Ishikawa (cell line): Measurements from ENCODE around the gene MPV17L2.
A peak's percentile ranks its signal among the peaks of the same experiment; 100 is the strongest.

Source experiments
- CEBPB ChIP-seq: IDR thresholded peaks from 2 replicates; pipeline ENCODE4 v1.6.1; 2012
- CREB1 ChIP-seq: IDR thresholded peaks from 2 replicates; pipeline ENCODE4 v1.6.1; 2012; ENCODE audit warnings: low read depth
- EGR1 ChIP-seq: IDR thresholded peaks from 2 replicates; pipeline ENCODE4 v1.6.1; 2012
- EP300 ChIP-seq: IDR thresholded peaks from 2 replicates; pipeline ENCODE4 v1.6.1; 2012; ENCODE audit warnings: borderline replicate concordance
- FOXM1 ChIP-seq: IDR thresholded peaks from 2 replicates; pipeline ENCODE4 v1.6.1; 2012; ENCODE audit warnings: low read depth, borderline replicate concordance
- NFIC ChIP-seq: IDR thresholded peaks from 2 replicates; pipeline ENCODE4 v1.6.1; 2012
- RAD21 ChIP-seq: IDR thresholded peaks from 2 replicates; pipeline ENCODE4 v1.6.1; 2012; ENCODE audit warnings: low read depth
- TAF1 ChIP-seq: IDR thresholded peaks from 2 replicates; pipeline ENCODE4 v1.6.1; 2012; ENCODE audit warnings: low read depth, mild to moderate bottlenecking
- TCF12 ChIP-seq: IDR thresholded peaks from 2 replicates; pipeline ENCODE4 v1.6.1; 2012; ENCODE audit warnings: low read depth
- TEAD4 ChIP-seq: IDR thresholded peaks from 2 replicates; pipeline ENCODE4 v1.6.1; 2012
- YY1 ChIP-seq: IDR thresholded peaks from 2 replicates; pipeline ENCODE4 v1.6.1; 2012; ENCODE audit warnings: low read depth
- ZBTB7A ChIP-seq: IDR thresholded peaks from 2 replicates; pipeline ENCODE4 v1.6.1; 2012; ENCODE audit warnings: low read depth
- TF ChIP-seq, protein P1 (sequence below): IDR thresholded peaks from 2 replicates; pipeline ENCODE4 v1.6.1; 2012
- TF ChIP-seq, protein P2 (sequence below): IDR thresholded peaks from 2 replicates; pipeline ENCODE4 v1.6.1; 2012
- TF ChIP-seq, protein P3 (sequence below): IDR thresholded peaks from 2 replicates; pipeline ENCODE4 v1.6.1; 2012; ENCODE audit warnings: low read depth, mild to moderate bottlenecking

Gene MPV17L2

DNA sequence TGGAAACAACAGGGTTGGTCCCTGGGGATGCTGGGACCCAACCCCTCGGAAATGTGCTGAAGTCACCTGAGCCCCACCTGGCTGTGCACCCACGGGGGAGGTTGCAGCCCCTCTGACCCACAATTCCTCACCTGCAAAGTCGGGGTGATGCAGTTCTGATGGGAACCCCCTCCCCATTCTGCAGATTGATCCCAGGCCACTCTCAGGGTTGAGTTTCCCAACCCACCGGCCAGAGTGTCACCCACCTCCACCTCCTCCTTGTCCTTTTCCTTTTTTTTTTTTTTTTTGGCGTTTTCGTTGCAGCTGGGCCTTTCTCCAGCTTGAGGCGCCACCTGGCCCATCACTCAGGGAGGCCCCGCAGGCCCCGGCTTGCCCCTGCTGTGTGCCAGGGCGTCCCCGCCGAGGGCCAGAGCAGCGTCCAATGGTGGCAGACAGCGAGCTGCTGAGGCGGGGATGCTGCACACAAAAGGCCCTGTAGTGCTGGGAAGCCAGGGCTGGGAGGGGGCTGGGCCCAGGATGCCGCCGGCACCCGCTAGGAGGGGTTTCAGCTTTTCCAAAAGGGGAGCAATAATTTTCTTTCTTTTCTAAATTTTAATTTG, 35.5 kb upstream of the MPV17L2 start:
- TF ChIP-seq, protein P1, sequence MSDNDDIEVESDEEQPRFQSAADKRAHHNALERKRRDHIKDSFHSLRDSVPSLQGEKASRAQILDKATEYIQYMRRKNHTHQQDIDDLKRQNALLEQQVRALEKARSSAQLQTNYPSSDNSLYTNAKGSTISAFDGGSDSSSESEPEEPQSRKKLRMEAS = no peak; the same call in 1 of the 2 replicates
- TF ChIP-seq TAF1 (0 out of 2 replicates have a peak, but pooled peaks have one; percentile 15), ZBTB7A (no peak; the same call in none of the 2 replicates), NFIC (peak; percentile 50; the same call in 1 of the 2 replicates), TCF12 (peak; percentile 53; the same call in 1 of the 2 replicates), RAD21 (no peak), FOXM1 (no peak), CEBPB (no peak), TEAD4 (no peak), YY1 (0 out of 2 replicates have a peak, but pooled peaks have one; percentile 25), CREB1 (0 out of 2 replicates have a peak, but pooled peaks have one; percentile 5), EP300 (no peak)
- TF ChIP-seq, protein P2, sequence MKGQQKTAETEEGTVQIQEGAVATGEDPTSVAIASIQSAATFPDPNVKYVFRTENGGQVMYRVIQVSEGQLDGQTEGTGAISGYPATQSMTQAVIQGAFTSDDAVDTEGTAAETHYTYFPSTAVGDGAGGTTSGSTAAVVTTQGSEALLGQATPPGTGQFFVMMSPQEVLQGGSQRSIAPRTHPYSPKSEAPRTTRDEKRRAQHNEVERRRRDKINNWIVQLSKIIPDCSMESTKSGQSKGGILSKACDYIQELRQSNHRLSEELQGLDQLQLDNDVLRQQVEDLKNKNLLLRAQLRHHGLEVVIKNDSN = no peak
- TF ChIP-seq, protein P3, sequence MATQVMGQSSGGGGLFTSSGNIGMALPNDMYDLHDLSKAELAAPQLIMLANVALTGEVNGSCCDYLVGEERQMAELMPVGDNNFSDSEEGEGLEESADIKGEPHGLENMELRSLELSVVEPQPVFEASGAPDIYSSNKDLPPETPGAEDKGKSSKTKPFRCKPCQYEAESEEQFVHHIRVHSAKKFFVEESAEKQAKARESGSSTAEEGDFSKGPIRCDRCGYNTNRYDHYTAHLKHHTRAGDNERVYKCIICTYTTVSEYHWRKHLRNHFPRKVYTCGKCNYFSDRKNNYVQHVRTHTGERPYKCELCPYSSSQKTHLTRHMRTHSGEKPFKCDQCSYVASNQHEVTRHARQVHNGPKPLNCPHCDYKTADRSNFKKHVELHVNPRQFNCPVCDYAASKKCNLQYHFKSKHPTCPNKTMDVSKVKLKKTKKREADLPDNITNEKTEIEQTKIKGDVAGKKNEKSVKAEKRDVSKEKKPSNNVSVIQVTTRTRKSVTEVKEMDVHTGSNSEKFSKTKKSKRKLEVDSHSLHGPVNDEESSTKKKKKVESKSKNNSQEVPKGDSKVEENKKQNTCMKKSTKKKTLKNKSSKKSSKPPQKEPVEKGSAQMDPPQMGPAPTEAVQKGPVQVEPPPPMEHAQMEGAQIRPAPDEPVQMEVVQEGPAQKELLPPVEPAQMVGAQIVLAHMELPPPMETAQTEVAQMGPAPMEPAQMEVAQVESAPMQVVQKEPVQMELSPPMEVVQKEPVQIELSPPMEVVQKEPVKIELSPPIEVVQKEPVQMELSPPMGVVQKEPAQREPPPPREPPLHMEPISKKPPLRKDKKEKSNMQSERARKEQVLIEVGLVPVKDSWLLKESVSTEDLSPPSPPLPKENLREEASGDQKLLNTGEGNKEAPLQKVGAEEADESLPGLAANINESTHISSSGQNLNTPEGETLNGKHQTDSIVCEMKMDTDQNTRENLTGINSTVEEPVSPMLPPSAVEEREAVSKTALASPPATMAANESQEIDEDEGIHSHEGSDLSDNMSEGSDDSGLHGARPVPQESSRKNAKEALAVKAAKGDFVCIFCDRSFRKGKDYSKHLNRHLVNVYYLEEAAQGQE = no peak

DNA sequence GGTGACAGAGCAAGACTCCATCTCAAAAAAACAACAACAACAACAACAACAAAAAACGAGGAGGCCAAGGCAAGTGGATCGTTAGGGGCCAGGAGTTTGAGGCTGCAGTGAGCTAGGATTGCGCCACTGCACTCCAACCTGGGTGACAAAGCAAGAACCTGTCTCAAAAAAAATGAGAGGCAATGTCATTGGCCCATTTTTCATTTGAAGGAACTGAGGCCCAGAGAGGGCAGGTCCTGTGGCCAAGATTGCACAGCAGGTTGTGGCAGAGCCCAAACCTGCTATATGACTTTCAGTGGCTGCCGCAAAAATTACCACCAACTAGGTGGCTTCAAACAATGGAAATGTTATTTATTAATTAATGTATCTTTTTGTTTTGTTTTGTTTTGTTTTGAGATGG, 34.6 kb upstream of the MPV17L2 start:
- TF ChIP-seq EP300 (no peak), TEAD4 (no peak)

DNA sequence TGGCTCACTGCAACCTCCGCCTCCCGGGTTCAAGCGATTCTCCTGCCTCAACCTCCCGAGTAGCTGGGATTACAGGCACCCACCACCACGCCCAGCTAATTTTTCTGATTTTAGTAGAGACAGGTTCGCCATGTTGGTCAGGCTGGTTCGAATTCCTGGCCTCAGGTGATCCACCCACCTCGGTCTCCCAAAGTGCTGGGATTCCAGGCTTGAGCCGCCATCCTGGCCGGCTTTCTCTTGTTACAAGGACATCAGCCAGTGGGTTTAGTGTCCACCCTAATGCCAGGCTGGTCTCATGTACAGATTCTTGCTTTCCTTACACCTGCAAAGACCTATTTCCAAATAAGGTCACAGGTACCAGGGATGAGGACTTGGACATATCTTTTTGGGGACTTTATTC, 33.2 kb upstream of the MPV17L2 start:
- TF ChIP-seq TCF12 (no peak), NFIC (no peak), ZBTB7A (no peak), EGR1 (no peak), EP300 (no peak), TEAD4 (no peak), RAD21 (no peak), TAF1 (no peak), YY1 (no peak), FOXM1 (no peak), CEBPB (no peak), CREB1 (no peak)
- TF ChIP-seq, protein P3 = no peak
- TF ChIP-seq, protein P2 = no peak

DNA sequence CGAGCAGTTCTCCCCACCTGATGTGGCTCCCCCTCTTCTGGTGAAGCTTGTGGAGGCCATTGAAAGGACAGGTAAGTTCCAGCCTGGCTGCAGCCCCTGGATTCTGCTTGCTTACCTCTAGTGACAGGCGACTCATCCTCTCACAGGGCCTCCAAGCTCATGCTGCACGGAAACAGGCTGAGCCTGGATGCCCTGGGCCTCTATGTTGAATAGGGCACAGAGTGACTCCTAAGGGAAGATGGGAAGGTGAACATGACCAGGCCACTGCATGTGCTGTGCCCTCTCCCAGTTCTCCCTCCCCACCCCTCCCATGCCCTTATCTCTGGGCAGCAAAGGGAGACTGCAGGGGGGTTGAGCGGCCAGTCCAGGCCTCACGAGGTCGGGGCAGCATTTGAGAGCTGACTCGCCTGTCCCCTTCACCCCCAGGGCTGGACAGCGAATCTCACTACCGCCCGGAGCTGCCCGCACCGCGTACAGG, 32.5 kb upstream of the MPV17L2 start:
- TF ChIP-seq, protein P3 = peak; percentile 23; the same call in 1 of the 2 replicates
- TF ChIP-seq, protein P1 = no peak
